Cardiac fibroblast (primary cell): ENCODE results near the gene PUM1.

Source experiments
- DNase-seq, 2 donors: peaks; one replicate each; pipeline versions ENCODE4 v3.0.0 to v3.0.0-alpha.2; 2010; ENCODE audit warnings: low read depth in 2 of 2
- H3K4me3 ChIP-seq, 2 donors: replicated peaks in 1 of 2; 1 replicate in 1 of 2; 2 replicates in 1 of 2; pipeline ENCODE4 v1.5.1; 2011; ENCODE audit warnings: low read depth in 2 of 2, low read length in 2 of 2, mild to moderate bottlenecking in 2 of 2, moderate library complexity in 1 of 2
- CTCF ChIP-seq: IDR thresholded peaks from one replicate; pipeline ENCODE4 v1.5.1; 2011; ENCODE audit warnings: low read depth, mild to moderate bottlenecking, low read length, inconsistent platforms

The PUM1 gene

DNA sequence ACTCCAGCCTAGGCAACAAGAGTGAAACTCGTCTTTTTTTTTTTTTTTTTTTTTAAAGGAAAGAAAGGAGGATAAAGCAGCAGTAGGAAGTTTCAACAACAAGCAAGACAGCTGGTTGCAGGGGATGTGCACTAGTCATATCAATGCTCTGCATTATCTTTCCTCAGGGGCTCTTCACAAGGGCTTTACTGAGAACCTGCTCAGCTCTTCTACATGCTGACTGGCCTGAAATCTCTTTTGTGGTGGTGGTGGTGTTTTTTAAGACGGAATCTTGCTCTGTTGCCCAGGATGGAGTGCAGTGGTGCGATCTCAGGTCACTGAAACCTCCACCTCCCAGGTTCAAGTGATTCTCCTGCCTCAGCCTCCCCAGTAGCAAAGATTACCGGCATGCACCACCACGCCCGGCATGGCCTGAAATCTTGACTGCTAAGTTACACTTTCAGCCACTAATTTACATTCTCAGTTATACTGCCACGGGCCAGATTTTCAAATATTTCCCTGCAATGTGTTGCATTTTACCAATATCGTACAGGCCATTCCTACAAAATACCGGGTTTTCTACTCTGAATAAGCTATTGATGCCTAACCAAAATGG is 68.0 kb downstream of the PUM1 start:
- H3K4me3 ChIP-seq: no peak overlapping the region
- no peak for DNase-seq
- TF ChIP-seq CTCF: no peak

- no peak for DNase-seq
- no peak overlapping the region for H3K4me3 ChIP-seq
- TF ChIP-seq CTCF: no peak
Observed at GRCh38 chr1:30995990-30996612, 69.4 kb downstream of the PUM1 start.

GRCh38 chr1:30991862-30992606 is 73.5 kb downstream of the PUM1 start:
- TF ChIP-seq CTCF: no peak
- no peak overlapping the region for H3K4me3 ChIP-seq
- DNase-seq: no peak

- peak in 1 of 2 donors; percentile 52 for DNase-seq
- H3K4me3 ChIP-seq: no peak overlapping the region
- no peak for TF ChIP-seq CTCF
Observed at GRCh38 chr1:30990591-30990990, 74.9 kb downstream of the PUM1 start.

GRCh38 chr1:30988045-30988444 is 77.5 kb downstream of the PUM1 start:
- peak in 1 of 2 donors; percentile 45 for DNase-seq
- TF ChIP-seq CTCF: no peak
- H3K4me3 ChIP-seq: no peak overlapping the region

DNA sequence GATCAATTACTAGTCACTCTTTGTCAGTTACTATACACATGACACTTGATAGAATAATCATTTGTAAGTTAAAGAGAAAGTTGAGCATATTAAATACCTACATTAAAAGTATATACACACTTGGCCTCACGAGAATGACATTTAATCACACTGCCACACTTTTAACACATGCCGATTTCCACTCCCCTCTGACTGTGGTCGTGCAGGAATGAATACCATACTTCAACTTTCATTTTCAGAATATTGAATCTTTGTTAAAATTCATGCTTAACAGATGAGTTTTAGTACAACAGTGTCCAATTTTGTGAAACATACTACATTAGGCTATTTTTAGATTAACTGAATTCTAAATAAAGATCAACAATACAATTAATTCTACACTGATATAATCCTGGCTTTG is 78.8 kb downstream of the PUM1 start:
- no peak overlapping the region for H3K4me3 ChIP-seq
- DNase-seq: no peak
- TF ChIP-seq CTCF: no peak
